ENCODE data around the gene C1QTNF1.

C1QTNF1 gene

DNA sequence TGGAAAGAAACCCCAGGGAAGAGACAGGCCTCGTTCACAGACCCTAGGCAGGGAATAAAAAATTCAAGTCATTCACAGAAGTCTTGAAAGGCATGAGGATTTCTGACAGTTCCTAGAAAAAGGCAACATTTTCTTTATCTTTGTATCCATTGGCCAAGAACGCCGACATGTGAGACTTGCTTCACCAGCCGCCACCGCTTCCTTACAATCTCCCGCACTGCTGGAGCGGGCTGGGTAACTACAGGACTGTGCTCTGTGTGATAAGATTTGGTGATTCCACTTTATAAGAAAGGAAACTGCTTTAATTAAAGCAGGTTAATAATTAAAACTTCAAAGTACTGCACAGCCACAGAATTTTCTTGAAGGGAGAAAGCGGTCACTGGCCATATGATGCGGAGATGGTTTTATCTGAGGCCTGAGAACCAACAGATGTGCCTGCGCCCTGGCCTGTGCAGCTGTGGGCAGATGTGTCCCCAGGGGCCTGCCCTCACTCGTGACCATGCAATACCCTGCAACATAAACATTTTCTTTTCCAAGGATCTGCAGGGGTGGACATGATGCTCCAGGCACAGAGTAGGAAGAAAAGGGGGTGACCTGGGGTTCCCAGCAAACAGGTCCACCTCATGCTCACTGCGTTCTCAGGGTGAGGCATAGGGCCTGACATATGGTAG is 31.3 kb upstream of the C1QTNF1 start:
- no peak for FAIRE-seq
- DNase-seq (ENCODE audit: insufficient read length, low spot score), result no peak

DNA sequence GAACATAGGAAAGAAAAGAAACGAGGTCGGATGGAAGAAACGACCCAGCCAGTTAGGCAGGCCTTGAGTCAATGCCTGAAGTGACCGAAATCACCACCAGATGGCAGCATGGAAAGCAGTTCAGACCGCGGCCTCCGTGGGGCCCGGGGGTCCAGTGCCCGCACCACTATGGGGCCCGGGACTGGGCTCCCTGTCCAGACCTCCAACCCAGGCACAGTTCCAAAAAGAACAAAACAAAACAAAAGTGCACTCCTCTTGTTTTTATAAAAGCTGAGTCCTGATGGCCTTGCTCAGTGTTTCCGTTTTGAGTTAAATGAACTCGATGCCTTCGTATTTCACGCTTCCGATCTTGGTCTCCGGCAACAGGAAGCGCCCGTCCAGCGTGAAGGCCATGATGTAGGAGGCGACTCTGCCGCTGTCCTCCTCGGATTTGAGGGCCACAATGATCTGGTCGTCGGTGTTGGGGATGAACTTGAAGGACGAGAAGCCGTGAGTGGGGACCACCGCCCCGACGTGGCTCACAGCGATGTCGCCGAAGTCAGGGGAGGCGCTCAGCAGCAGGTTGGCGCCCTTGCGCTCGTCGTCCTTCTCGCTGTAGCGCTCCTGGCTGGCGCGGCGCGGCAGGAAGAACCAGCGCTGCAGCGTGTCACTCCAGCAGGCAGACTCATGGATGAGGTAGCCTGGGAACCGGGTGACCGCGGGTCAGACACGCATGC is 30.6 kb upstream of the C1QTNF1 start:
- FAIRE-seq (no peak), DNase-seq (ENCODE audit: insufficient read length, low spot score) (peak; percentile 54)

DNA sequence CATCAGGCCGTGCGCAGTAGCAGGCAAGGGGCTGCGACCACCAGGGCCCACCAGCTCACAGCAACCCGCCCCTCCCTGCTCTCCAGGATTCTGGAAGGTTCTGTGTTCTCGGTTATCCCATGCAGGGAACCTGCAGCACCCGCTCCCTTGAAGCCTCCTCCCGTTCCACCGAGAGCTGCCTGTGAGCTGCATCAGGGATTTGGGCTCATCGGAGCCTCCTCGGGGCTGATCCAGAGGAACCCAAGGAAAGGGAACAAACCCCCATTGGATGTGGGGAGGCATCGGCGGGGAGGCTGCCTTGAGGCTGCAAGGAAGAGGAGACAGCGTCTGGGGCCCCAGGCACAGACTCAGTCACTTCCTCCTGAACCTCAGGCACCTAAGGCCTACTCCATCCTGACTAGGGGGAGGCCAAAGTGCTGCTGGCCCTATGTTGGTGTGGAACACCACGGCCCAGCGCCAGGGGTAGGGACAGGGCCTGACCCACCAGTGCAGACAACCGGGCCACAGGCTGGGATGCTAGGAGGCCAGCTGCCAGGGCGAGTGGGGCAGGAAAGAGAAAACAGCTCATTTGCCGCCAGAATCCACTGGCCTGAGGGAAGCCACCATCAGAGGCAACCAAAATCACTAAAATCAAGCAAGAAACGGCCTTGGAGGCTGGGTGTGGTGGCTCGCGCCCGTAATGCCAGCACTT is 29.8 kb upstream of the C1QTNF1 start:
- FAIRE-seq, result no peak
- no peak for DNase-seq (ENCODE audit: insufficient read length, low spot score)

DNA sequence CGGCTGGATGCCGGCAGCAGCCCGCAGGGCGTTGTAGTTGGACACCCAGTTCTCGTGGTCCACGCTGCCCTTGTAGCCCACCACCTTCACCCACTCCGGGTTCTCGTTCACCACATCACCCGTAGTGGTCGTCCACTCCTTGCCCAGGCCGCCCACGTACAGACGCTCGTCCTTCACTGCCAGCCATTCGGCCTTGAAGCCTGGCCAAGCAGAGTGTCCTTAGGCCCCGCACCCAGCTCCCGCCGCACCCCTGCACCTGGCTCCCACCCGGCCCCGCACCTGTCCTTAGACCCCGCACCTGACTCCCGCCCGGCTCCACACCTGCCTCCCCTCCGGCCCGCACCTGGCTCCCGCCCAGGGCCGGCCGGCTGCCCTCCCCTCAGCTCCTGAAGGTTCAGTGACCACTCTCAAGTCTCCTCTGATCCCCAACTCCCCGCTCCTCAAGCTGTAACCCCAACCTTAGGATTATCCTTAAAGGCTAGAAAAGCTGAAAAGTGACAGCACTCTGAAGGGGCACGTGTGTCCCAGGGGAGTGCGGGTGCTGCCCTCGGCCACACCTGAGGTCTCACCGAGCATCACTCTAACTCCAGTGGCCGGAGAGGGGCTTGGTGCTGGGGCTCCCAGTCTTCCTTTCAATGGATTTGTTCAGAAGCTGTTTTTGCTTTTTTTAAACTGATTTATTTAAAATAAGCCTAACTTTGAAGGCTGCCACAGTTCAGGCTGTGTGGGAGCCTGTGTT is 28.8 kb upstream of the C1QTNF1 start:
- FAIRE-seq, result no peak

DNA sequence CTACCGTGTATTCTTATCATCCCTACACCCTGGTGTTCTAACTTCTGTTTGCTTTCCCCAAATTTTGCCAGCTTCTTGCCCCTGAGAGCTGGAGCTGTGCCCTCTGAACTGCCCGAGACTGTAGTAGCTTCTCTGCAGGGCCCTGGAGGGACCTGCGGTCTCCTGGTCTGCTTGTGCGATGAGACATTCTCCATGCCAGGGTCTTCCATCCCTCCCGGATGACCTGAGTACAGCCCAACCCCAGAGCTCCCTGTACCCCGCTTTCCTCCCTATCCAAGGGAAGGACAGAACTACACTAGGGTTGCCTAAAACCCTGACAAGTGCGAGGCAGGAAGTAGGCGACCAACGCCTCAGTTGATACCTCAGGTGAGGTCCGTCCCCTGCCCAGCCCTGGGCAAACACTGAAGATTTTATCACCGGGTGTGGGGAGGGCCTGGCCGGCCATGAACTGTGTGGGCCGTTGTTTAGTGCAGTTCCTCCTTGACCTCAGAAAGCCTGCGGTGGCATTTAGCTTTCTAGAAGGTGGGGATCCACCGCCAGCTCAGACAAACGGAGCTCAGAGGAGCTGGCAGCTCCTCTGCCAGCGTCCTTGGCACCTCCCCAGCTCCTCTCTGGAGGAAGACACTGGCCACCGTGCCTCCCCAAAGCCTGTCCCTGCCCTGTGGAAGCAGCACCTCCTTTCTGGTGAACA is 28.1 kb upstream of the C1QTNF1 start:
- DNase-seq (ENCODE audit: insufficient read length, low spot score), result no peak
- no peak for FAIRE-seq

More for the DNA sequence above, 28.8 kb upstream of the C1QTNF1 start:
- DNase-seq (ENCODE audit: insufficient read length, low spot score), result no peak

DNA sequence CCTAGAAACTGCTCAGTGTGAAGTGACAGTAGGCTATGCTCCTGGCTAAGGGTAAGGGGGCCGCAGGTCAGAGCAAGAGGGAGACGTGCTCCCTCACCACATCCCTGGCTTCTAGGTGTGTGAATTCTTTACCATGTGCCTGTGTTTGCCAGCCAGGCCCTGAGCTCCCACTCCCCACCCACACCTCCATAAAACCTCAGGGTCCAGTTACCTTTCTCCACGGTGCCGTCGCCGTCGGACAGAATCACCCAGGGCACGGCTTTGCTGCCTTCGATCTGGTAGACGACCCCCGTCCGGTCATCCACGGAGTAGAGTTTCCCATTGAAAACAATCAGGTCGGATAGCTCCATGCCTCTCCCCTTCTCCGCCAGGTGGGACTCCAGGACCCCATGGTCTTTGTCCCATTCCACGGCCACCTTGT is 27.2 kb upstream of the C1QTNF1 start:
- FAIRE-seq (no peak), DNase-seq (ENCODE audit: insufficient read length, low spot score) (no peak)

DNA sequence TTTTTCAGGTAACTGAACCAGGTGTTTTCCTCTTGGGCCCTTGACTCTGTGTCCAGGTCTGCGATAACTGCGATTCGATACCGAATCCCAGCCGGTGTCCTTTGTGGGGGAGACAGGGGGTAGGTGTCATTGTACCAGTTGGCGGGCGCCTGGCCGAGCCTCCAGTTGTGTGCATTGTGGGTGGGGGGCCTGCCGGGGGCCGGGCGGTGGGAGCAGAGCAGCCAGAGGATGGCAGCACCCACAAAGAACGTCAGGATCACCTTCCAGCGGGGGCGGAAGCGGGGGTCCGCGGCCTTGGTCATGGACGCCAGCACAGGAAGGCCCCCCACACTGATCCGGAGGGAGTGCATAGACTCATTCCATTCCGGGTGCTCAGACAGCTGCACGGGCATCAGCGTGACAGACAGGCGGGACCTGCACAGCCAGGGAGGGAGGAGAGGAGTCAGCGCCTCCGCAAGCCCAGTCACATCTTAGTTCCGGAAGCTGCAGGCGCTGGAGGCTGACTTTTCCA is 26.7 kb upstream of the C1QTNF1 start:
- DNase-seq (ENCODE audit: insufficient read length, low spot score) (no peak), FAIRE-seq (no peak)

DNA sequence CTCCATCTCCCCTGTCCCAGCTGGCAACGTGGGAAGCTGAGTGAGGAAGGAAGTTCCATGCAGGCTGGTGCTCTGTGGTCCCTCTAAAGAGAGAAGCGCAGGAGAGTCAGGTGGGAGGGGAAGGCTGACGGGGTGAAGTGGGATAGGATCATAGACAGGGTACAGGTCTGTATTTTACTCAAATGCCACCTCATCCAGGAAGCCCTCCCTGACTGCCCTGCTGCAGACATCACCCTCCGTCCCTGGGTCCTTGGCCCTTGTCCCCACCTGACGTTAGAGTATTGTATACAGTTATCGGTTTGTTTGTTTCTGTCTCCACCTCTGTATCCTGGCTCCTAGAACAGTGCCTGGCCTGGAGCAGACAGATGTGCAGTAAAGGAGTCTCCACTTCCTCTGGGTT is 26.1 kb upstream of the C1QTNF1 start:
- FAIRE-seq, result no peak
- no peak for DNase-seq (ENCODE audit: insufficient read length, low spot score)

DNA sequence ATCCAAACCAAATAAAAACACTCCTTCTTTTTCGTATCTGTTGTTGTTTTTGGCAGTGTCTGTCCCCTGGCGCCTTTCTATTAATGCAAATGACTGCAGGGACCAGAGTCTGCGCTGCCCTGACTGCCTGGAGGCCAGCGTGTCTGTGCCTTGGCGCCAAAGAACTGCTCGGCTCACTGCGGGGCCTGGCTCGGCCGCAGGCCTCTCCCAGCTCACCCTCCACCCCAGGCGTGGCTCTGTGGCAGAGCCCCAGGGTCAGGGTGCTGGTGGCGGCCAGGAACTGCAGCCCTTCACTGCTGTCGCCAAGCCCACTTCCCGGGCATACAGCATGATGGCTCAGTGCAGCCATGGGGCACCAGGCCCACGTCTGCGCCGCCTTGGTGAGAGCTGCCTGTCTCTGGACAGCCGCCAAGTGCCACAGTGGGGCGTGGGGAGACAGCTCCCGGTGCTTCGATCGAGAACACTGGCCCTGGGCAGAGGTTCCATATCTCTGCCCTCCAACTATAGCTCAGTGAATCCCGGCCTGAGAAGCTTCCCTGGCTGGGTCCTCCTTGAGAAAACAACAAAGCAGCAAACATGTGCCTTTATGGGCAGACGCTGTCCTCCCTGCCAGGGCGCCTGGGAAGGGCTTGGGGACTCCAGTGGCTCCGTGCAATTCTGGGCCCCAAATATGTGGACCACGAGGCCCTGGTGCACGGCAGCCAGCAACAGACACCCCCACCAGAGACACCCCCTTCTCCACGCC is 25.5 kb upstream of the C1QTNF1 start:
- no peak for FAIRE-seq
- no peak for DNase-seq (ENCODE audit: insufficient read length, low spot score)

DNA sequence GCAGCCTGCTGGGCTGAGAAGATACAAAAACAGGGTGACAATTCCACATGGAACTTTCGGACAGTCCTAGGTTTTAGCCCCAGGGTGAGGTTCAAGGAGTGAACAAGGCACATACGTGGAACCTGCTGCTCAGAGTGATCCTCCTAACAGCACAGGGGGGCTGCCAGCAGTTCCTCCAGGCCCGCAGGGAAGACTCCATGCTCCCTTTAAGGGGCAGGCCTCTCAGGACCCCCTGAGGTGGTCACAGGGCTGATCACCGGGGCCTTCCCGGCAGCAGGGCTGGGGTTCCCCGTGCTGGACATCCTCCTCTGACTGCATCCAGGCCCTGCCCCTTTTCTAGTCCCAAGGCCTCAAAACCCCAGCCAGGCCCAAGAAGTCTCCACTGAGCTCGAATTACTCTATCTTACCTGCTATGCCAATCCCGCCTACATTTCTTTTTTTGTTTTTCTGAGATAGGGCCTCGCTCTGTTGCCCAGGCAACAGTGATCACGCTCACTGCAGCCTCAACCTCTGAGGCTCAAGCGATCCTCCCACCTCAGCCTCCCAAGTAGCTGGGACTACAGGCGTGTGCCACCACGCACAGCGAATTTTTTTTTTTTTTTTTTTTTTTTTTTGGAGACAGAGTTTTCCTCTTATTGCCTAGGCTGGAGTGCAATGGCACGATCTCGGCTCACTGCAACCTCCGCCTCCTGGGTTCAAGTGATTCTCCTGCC is 24.8 kb upstream of the C1QTNF1 start:
- no peak for DNase-seq (ENCODE audit: insufficient read length, low spot score)
- no peak for FAIRE-seq

DNA sequence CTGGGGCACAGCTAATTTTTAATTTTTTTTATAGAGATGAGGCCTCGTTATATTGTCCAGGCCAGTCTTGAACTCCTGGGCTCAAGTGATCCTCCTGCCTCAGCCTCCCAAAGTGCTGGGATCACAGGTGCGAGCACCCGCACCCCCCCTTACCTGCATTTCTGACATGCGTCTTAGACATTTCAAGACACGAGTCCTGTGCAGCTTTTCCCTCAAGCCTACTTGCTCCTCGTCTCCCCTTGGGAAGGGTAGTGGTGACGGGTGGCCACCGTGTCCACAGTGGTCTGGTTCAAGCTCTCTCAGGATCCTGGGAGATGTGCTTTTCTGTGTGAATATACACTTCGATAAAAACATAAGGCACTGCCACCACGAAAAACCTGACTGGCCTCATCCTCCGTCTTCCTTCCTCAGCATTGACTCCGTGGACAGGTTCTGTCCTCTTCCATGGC is 24.0 kb upstream of the C1QTNF1 start:
- FAIRE-seq (no peak), DNase-seq (ENCODE audit: insufficient read length, low spot score) (no peak)

DNA sequence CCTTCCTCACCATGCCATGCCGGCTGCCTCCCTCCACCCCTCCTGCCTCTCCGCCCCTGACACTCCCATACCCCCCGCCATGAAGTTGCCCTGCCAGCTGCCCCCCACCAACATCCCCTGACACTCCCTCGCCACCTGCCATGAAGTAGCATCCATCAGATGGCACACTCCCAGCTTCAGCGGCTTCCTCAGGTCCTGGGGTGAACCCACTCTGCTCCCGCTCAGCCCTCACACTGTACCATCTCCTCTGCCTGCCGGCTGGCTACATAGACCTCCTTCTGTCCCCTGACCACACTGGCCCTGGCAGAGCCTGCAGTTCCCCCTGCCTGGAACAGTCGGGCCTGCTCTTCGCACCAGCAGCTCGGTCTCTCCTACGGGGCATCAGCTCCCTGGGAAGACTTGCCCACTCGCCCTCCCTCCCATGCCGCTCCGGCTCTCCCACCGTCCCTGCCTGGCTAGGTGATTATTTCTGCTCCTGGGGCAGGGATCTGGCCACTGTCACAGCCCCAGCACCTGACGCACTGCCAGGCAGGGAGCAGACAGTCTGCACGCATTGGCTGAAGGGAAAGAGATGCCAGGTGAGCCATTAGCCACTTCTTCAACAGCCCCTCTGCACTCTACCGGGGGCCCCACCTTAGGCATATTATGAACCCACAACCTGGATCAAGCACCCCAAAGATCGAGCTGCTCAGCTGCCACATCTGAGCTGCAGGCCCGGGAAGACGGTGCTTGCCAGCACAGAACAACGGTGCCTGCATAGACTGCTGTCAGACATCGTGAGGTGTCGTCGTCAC is 23.4 kb upstream of the C1QTNF1 start:
- FAIRE-seq (no peak), DNase-seq (ENCODE audit: insufficient read length, low spot score) (no peak)

DNA sequence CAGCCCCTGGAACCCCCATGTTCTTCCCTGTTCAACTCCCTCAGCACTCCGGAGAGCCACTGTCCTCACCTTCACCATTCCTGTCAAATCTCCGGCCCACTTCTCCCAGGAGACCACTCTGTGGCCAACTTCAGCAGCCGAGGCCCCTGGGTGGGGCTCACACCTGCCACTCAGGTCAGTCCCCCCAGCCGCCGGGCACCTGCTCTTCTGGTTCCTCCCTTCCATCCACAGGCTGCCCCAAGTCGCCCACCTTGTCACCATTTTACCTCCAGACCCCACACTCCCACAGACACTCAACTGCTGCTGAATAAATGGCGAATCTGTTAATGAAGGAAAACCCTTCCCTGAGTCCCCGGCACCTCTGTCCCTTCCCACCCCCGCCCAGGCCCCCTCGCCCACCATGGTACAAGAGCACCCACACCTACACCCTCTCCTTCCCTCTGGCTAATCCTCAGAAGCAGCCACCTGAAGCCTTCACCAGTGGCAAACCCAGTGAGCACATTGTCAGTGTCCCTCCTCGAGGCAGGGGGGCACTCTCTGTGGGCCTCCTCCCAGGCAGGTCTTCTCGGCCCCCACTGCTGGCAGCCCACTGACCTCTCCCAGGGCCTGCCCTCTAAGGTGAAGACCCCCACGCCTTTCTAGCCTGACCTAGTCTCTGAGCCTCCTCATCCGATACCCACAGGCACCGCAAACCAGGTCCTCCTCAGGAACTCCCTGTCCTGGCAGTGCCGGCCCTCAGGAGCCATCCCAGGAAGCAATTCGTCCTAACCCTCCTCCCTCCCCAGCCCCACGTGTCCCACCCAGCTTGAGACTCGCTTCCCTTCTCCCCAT is 22.6 kb upstream of the C1QTNF1 start:
- no peak for FAIRE-seq
- no peak for DNase-seq (ENCODE audit: insufficient read length, low spot score)

DNA sequence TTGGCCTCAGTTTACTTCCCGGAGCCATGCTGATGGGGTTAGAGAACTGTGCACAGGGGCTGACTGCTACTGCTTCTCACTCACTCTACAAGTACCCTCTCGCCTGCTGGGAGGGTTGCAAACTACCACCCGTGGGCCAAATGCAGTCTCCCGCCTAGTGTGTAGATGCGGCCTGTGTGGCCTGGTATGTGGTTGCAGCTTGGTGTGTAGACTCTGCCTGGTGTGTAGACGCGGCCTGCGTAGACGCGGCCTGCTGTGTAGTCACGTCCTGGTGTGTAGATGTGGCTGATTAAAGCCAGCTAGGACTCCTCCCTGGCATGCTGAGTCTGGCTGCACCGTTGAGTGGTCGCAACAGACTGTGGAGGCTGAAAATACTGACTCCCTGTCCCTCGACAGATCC is 21.7 kb upstream of the C1QTNF1 start:
- no peak for FAIRE-seq
- no peak for DNase-seq (ENCODE audit: insufficient read length, low spot score)

DNA sequence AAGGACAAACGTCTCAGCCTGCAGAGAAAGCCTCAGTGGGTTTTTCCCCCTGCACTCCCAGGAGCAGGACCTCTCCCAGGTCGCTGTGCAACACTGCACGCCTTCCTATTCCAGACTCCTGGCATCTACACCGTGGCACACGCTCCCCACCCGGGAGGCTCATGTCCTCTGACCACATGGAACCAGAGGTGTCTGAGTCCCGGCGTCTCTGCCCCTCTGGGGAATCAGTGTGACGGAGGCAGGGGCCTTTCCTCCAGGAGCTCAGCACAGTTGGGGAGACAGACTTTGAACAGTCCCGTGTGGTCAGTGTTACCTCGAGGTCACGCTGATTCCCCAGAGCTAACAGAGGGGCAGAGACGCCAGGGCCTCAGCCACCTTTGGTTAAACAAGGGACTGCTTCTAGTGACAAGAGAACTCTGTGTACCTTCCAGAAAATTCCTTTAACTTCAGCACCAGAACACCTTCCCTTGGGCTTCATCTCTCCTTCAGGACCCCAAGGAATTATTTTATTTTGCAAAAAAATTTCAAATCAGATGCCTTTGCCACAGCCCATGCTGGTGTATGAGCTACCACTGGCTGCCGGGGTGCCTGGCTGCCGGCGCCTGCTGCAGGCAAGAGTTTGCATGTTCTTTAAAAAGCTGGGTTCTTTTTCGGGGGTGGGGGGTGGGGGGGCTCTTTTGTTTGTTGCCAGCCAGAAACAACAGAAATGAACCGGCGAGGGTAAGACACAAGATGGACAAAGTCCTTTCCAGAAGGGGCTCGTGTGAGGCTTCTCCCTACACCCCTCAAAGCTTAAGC is 21.0 kb upstream of the C1QTNF1 start:
- FAIRE-seq (no peak), DNase-seq (ENCODE audit: insufficient read length, low spot score) (no peak)

DNA sequence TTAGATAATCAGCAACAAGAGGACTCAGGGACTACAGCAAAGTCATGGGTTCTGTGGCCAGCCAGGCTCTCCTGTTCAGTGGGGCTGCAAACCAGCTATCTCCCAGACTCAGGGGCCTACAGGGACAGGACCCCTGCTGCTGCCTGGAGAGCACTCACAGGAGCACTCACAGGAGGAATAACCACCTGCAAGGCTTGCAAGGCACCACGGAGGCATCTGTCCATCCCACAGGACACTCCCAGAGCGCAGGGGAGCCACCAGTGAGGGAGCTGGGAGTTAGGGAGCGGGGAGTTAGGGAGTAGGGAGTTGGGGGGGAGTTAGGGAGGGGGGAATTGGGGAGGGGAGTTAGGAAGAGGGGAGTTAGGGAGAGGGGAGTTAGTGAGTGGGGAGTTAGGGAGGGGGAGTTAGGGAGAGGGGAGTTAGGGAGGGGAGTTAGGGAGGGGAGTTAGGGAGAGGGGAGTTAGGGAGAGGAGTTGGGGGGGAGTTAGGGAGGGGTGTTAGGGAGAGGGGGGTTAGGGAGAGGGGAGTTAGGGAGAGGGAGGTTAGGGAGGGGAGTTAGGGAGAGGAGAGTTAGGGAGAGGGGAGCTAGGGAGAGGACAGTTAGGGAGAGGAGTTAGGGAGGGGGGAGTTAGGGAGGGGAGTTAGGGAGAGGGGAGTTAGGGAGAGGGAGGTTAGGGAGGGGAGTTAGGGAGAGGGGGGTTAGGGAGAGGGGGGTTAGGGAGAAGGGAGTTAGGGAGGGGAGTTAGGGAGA is 20.1 kb upstream of the C1QTNF1 start:
- DNase-seq (ENCODE audit: insufficient read length, low spot score), result no peak
- no peak for FAIRE-seq

Measured in HTR-8/SVneo (cell line).